Activated CD4-positive, alpha-beta T cell treated with anti-CD3 and anti-CD28 coated beads, Interleukin-2, amount 50 U/mL, for 24 hours (primary cell): Measurements from ENCODE around the gene PAM.
"Not testable (repeated sequence)": the region's sequence is repeated elsewhere in the genome, so short reads cannot be mapped to it uniquely, and the experiment has no call there.

Experiments
- DNase-seq, 2 donors: peaks; one replicate each; pipeline ENCODE4 v3.0.0-alpha.2; 2020; ENCODE audit warnings: low read depth in 1 of 2, low spot score in 1 of 2

PAM gene

GRCh38 chr5:103035701-103036100 is 280.6 kb downstream of the PAM start:
- DNase-seq, result no peak

- DNase-seq, result no peak
These were observed 281.5 kb downstream of the PAM start for GRCh38 chr5:103036601-103037000.

GRCh38 chr5:103037673-103038455 is 282.8 kb downstream of the PAM start:
- DNase-seq, result no peak

GRCh38 chr5:103041071-103041676 is 286.1 kb downstream of the PAM start:
- no peak for DNase-seq

- not testable (repeated sequence) for DNase-seq
These were observed 291.6 kb downstream of the PAM start for GRCh38 chr5:103046706-103047105.

GRCh38 chr5:103057208-103058130 is 302.4 kb downstream of the PAM start:
- DNase-seq, result no peak

- DNase-seq, result no peak
These were observed 304.4 kb downstream of the PAM start for GRCh38 chr5:103059525-103059924.

GRCh38 chr5:103060424-103060954 is 305.4 kb downstream of the PAM start:
- DNase-seq, result no peak

- DNase-seq, result no peak
These were observed 311.2 kb downstream of the PAM start for GRCh38 chr5:103066326-103066725.

- not testable (repeated sequence) for DNase-seq
These were observed 318.4 kb downstream of the PAM start for GRCh38 chr5:103073500-103073899.

GRCh38 chr5:103075442-103075841 is 320.3 kb downstream of the PAM start:
- no peak for DNase-seq
